GM19238 (cell line): ENCODE results near the gene IPMK.
"Not testable (repeated sequence)": the region's sequence is repeated elsewhere in the genome, so short reads cannot be mapped to it uniquely, and the experiment has no call there.

Experiments used
- DNase-seq: peaks from one replicate; pipeline ENCODE4 v3.0.0; 2011; ENCODE audit warnings: low spot score; ENCODE audit not compliant: insufficient read length

The IPMK gene

GRCh38 chr10:58157076-58157766, 110.5 kb downstream of the IPMK start:
- no peak for DNase-seq

DNA sequence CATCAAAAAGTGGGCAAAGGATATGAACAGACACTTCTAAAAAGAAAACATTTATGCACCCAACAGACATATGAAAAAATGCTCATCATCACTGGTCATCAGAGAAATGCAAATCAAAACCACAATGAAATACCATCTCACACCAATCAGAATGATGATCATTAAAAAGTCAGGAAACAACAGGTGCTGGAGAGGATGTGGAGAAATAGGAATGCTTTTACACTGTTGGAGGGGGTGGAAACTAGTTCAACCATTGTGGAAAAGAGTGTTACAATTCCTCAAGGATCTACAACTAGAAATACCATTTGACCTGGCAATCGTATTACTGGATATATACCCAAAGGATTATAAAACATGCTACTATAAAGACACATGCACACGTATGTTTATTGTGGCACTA, 111.8 kb downstream of the IPMK start:
- DNase-seq: not testable (repeated sequence)

GRCh38 chr10:58153751-58154150, 113.9 kb downstream of the IPMK start:
- DNase-seq: no peak

- DNase-seq: peak; percentile 6
Measured at GRCh38 chr10:58152673-58153263, 114.9 kb downstream of the IPMK start.

- DNase-seq: no peak
Measured at GRCh38 chr10:58150290-58150689, 117.4 kb downstream of the IPMK start.

DNA sequence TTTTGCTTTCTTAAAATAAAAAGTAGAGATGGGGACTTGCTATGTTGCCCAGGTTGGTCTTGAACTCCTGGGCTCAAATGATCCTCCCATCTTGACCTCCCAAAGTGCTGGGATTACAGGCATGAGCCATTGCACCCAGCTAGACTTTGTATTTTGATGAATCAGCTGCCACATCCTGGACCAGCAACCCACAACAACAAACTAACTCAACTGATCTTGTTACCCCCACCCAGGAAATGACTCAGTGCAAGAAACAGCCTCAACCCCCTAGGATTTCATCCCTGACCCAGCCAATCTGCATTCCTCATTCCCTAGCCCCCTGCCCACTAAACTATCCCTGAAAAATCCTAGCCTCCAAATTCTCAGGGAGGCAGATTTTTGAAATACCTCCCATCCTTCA, 123.8 kb downstream of the IPMK start:
- no peak for DNase-seq
